SK-N-SH (cell line): ENCODE results near the gene CUBN. TPM values are rescaled to one million over a fixed set of nuclear protein-coding genes. Genes with fewer than 3 reads are reported as not detected.

Experiments
- CTCF ChIA-PET: fragments of 300-600, 350-600 bp; formaldehyde crosslinking; extraction: SDS; loops from one replicate; lab custom pipeline; 2021; lab: Yijun Ruan, JAX
- POLR2A ChIA-PET: fragments of 350-600 bp; sonication (Branson Sonifier 250); formaldehyde crosslinking; extraction: SDS; loops from one replicate; lab custom pipeline; 2020; ENCODE audit warnings: antibody characterized with exemption, inconsistent platforms; lab: Yijun Ruan, JAX
- DNase-seq: peaks from one replicate; pipeline ENCODE4 v3.0.0; 2012
- H2AFZ ChIP-seq: fragments of 200-600 bp; sonication (generic); 2 replicates; pipeline ENCODE4 v1.8.1; 2016; ENCODE audit warnings: antibody characterized with exemption, mild to moderate bottlenecking, low read depth
- H3F3A ChIP-seq: fragments of 200-600 bp; sonication (generic); replicated peaks from 2 replicates; pipeline ENCODE3; 2016; ENCODE audit warnings: antibody characterized with exemption, mild to moderate bottlenecking; ENCODE audit not compliant: insufficient read depth
- H3K27ac ChIP-seq, 2 experiments: fragments of 200-500 bp in 1 of 2; fragments of 200-600 bp in 1 of 2; sonication (Bioruptor generic) in 1 of 2; sonication (generic), shearing (Covaris generic) in 1 of 2; 2 replicates each; pipeline versions ENCODE4 v1.5.1 to v1.6.1; 2014 to 2016; ENCODE audit warnings: low read depth in 2 of 2, inconsistent platforms in 1 of 2, low read length in 1 of 2, mild to moderate bottlenecking in 1 of 2, mixed read lengths in 1 of 2
- H3K27me3 ChIP-seq: fragments of 200-600 bp; sonication (generic), shearing (Covaris generic); 2 replicates; pipeline ENCODE4 v1.6.1; 2016; ENCODE audit warnings: mixed run types; ENCODE audit not compliant: insufficient read depth
- H3K36me3 ChIP-seq, 2 experiments: fragments of 200-500 bp in 1 of 2; fragments of 200-600 bp in 1 of 2; sonication (Bioruptor generic) in 1 of 2; sonication (generic) in 1 of 2; replicated peaks in 1 of 2; 2 replicates each; pipeline versions ENCODE3 to v1.5.1; 2014 to 2016; ENCODE audit warnings: low read length in 1 of 2, mild to moderate bottlenecking in 1 of 2; ENCODE audit not compliant: insufficient read depth in 2 of 2, control insufficient read depth in 1 of 2
- H3K4me1 ChIP-seq, 2 experiments: fragments of 200-500 bp in 1 of 2; fragments of 200-600 bp in 1 of 2; sonication (Bioruptor generic) in 1 of 2; sonication (generic), shearing (Covaris generic) in 1 of 2; 2 replicates each; pipeline versions ENCODE4 v1.5.1 to v1.6.1; 2014 to 2016; ENCODE audit warnings: low read depth in 1 of 2, low read length in 1 of 2, mixed run types in 1 of 2; ENCODE audit not compliant: insufficient read depth in 2 of 2, control insufficient read depth in 1 of 2
- H3K4me2 ChIP-seq: fragments of 200-600 bp; sonication (generic), shearing (Covaris generic); 2 replicates; pipeline ENCODE4 v1.6.1; 2017; ENCODE audit warnings: mixed run types
- H3K4me3 ChIP-seq, 2 experiments: fragments of 200-500 bp in 1 of 2; fragments of 200-600 bp in 1 of 2; sonication (Bioruptor generic) in 1 of 2; sonication (generic), shearing (Covaris generic) in 1 of 2; 2 replicates each; pipeline versions ENCODE4 v1.5.1 to v1.8.1; 2014 to 2016; ENCODE audit warnings: low read depth in 2 of 2, inconsistent platforms in 1 of 2, low read length in 1 of 2, mild to moderate bottlenecking in 1 of 2, mixed read lengths in 1 of 2, moderate library complexity in 1 of 2
- H3K79me2 ChIP-seq: fragments of 200-600 bp; sonication (generic); 2 replicates; pipeline ENCODE4 v1.8.1; 2017; ENCODE audit warnings: mild to moderate bottlenecking; ENCODE audit not compliant: insufficient read depth
- H3K9ac ChIP-seq: fragments of 200-600 bp; sonication (generic); 2 replicates; pipeline ENCODE4 v1.6.1; 2017; ENCODE audit warnings: mixed run types
- H3K9me2 ChIP-seq: fragments of 200-600 bp; sonication (generic); 2 replicates; pipeline ENCODE4 v1.6.1; 2017; ENCODE audit warnings: mixed run types
- H3K9me3 ChIP-seq: fragments of 200-600 bp; sonication (generic); 2 replicates; pipeline ENCODE4 v1.6.1; 2017; ENCODE audit warnings: mixed run types, mild to moderate bottlenecking, moderate library complexity
- H4K20me1 ChIP-seq: fragments of 200-600 bp; sonication (generic); 2 replicates; pipeline ENCODE4 v1.6.1; 2017; ENCODE audit warnings: mild to moderate bottlenecking, mixed run types; ENCODE audit not compliant: insufficient read depth
- CHD2 ChIP-seq: fragments of 150-350 bp; IDR thresholded peaks from 2 replicates; pipeline ENCODE4 v1.6.1; 2018; ENCODE audit warnings: low read length; ENCODE audit not compliant: partially characterized antibody
- ELF1 ChIP-seq: IDR thresholded peaks from 2 replicates; pipeline ENCODE4 v1.4.0; 2012
- IRF3 ChIP-seq: fragments of 150-350 bp; IDR thresholded peaks from 2 replicates; pipeline ENCODE4 v1.6.1; 2016; ENCODE audit warnings: mild to moderate bottlenecking, low read depth, low read length
- MEF2A ChIP-seq: IDR thresholded peaks from 2 replicates; pipeline ENCODE4 v1.4.0; 2012; ENCODE audit warnings: low read depth, borderline replicate concordance
- NFIC ChIP-seq: IDR thresholded peaks from 2 replicates; pipeline ENCODE4 v1.4.0; 2012; ENCODE audit warnings: borderline replicate concordance
- RCOR1 ChIP-seq: fragments of 150-350 bp; IDR thresholded peaks from 2 replicates; pipeline ENCODE4 v1.6.1; 2017; ENCODE audit warnings: antibody characterized with exemption, low read length
- REST ChIP-seq: IDR thresholded peaks from 2 replicates; pipeline ENCODE4 v1.6.1; 2012; ENCODE audit warnings: mild to moderate bottlenecking, low read depth, low read length, moderate library complexity
- TEAD4 ChIP-seq: IDR thresholded peaks from 2 replicates; pipeline ENCODE4 v1.4.0; 2012; ENCODE audit warnings: mild to moderate bottlenecking, borderline replicate concordance; ENCODE audit not compliant: insufficient read depth
- USF2 ChIP-seq: fragments of 150-350 bp; IDR thresholded peaks from 2 replicates; pipeline ENCODE4 v1.6.1; 2017; ENCODE audit warnings: antibody characterized with exemption, low read length, low read depth, borderline replicate concordance
- YY1 ChIP-seq: IDR thresholded peaks from 2 replicates; pipeline ENCODE4 v1.4.0; 2012; ENCODE audit warnings: low read depth, mild to moderate bottlenecking
- WGBS: methylation state at CpG from one replicate; pipeline ENCODE4 v1.1.6; 2017; ENCODE audit warnings: low lambda C conversion rate; 5-methylcytosine and 5-hydroxymethylcytosine counted together
- polyA plus RNA-seq, 3 experiments: library from polyadenylated mRNA; depleted of rRNA; stranded (reverse); fragments of >200 nt; gene quantifications; 2 replicates each; pipeline ENCODE4 v1.2.3, GENCODE V29; 2012

CUBN gene
- polyA plus RNA-seq, 1 of the 3 experiments (the other 2 are of a cell fraction), result 2.4 TPM

GRCh38 chr10:17077346-17077781 is 52.2 kb downstream of the CUBN start:
- no peak for DNase-seq
- POLR2A ChIA-PET, result no interaction called here
- H3K79me2 ChIP-seq, result no peaks in the 10 kb centered on the region
- H3K27me3 ChIP-seq, result no peaks in the 10 kb centered on the region
- H2AFZ ChIP-seq, result no peak overlapping the region
- peak overlapping the region in 1 of 2 experiments; percentile 96; a peak in 2 of 4 replicates for H3K27ac ChIP-seq
- H3K9me2 ChIP-seq, result no peaks in the 10 kb centered on the region
- TF ChIP-seq IRF3, result no peak
- H3K9ac ChIP-seq, result no peak overlapping the region
- CTCF ChIA-PET, result no interaction called here
- no peak overlapping the region for H3K4me2 ChIP-seq
- peaks cover 26% of the 10 kb centered on the region for H3F3A ChIP-seq
- 70% methylated on average over 5 of the region's 5 CpGs for WGBS
- no peaks in the 10 kb centered on the region for H3K9me3 ChIP-seq
- H3K36me3 ChIP-seq, result no peaks in the 10 kb centered on the region
- no peaks in the 10 kb centered on the region for H4K20me1 ChIP-seq
- peaks cover 0 to 32% of the 10 kb centered on the region in 2 experiments; a peak in 2 of 4 replicates for H3K4me1 ChIP-seq
- H3K4me3 ChIP-seq, result no peak overlapping the region

GRCh38 chr10:17076626-17077345 is 52.8 kb downstream of the CUBN start:
- H3K27ac ChIP-seq, result peak overlapping the region; percentile 47 to 96; a peak in 2 of 4 replicates

More at GRCh38 chr10:17076626-17077345, 52.8 kb downstream of the CUBN start:
- H2AFZ ChIP-seq, result no peak overlapping the region
- H3K4me1 ChIP-seq, result peaks cover 0 to 32% of the 10 kb centered on the region in 2 experiments; a peak in 2 of 4 replicates
- H4K20me1 ChIP-seq, result no peaks in the 10 kb centered on the region
- H3K79me2 ChIP-seq, result no peaks in the 10 kb centered on the region
- ChIA-PET CTCF (interaction anchor here (1.0 kb wide), 1 partner anchor 224 kb away, joined by 4 read pairs; no protein-coding TSS in a partner anchor), POLR2A (no interaction called here)
- H3K9me3 ChIP-seq, result no peaks in the 10 kb centered on the region
- peak overlapping the region; percentile 36; the same call in 1 of the 2 replicates for H3K4me2 ChIP-seq
- no peaks in the 10 kb centered on the region for H3K27me3 ChIP-seq
- peak overlapping the region; percentile 59; the same call in 1 of the 2 replicates for H3K9ac ChIP-seq
- WGBS, result 83% methylated on average over 8 of the region's 8 CpGs
- no peak overlapping the region for H3K4me3 ChIP-seq
- H3F3A ChIP-seq, result peaks cover 26% of the 10 kb centered on the region
- no peak for DNase-seq
- TF ChIP-seq MEF2A, result no peak
- no peak for TF ChIP-seq REST
- TF ChIP-seq CHD2, result no peak
- TF ChIP-seq NFIC, result no peak
- TF ChIP-seq USF2, result no peak
- no peak for TF ChIP-seq TEAD4
- TF ChIP-seq ELF1, result no peak
- no peak for TF ChIP-seq YY1
- no peak for TF ChIP-seq IRF3
- no peak for TF ChIP-seq RCOR1
- TF ChIP-seq, all 33 proteins: peak for 0
- H3K36me3 ChIP-seq, result no peaks in the 10 kb centered on the region
- no peaks in the 10 kb centered on the region for H3K9me2 ChIP-seq
